Activated CD4-positive, alpha-beta T cell treated with anti-CD3 and anti-CD28 coated beads for 48 hours (primary cell): Measurements from ENCODE around the gene OR2T27.
"Not testable (repeated sequence)": the region's sequence is repeated elsewhere in the genome, so short reads cannot be mapped to it uniquely, and the experiment has no call there.

Experiments used
- DNase-seq: peaks from one replicate; pipeline ENCODE4 v3.0.0-alpha.2; 2020

Gene OR2T27

DNA sequence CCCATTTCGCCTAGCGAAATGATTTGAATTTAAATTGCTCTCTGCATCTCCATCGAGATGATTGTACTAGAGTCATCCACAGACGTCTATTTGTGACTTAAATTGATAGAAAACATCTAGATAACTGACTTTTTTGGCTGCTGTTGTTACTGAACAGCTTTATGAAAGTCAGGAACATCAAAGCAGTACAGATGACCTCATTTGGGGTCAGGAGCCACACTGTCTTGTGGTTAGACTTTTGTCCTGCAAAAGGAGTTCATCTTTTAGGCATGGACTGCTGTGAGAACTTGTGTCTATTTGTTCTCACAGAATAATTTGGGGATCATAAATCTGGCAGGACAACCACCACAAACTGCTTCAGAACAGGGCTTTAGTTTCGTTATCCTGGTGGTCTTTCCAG is 15.7 kb downstream of the OR2T27 start:
- not testable (repeated sequence) for DNase-seq

DNA sequence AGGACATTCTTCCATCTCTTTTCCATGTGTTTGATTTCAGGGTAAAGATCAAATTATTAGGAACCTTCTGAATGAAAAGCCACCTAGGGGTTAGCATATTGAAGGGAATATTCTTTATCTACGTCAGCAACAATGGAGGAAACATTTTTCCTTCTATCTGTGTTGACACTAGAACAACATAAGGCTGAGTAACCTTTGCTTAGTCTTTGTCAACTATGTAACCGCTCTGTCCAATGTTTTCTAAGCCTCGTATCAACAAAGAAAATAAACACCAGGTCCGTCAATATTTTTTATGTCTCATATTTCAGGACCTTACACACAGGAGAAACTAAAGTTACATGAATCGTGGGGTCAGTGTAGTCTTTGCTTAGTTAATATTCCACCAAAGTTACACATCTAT is 18.7 kb downstream of the OR2T27 start:
- DNase-seq = not testable (repeated sequence)

DNA sequence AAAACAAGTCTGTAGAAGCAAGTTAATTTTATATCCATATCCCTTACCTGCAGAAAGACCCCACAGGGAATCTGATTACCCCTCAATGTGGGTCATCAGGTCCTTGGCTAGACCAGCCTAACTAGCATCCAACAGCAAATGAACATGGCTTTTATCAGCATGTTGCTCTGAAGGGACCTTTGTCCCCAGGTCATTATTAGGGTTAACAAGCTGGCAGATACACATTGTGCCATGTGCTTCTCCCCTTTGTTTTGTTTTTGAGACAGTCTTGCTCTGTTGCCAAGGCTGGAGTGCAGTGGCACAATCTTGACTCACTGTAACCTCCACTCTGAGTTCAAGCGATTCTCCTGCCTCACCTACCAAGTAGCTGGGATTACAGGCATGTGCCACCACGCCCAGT is 20.3 kb downstream of the OR2T27 start, which contains the start of gene OR2T11:
Gene OR2T11 (minus strand): TSS at position 101 of the 400 bp plus-strand sequence. CDS start 7,963 bp downstream, outside the sequence.
- not testable (repeated sequence) for DNase-seq

DNA sequence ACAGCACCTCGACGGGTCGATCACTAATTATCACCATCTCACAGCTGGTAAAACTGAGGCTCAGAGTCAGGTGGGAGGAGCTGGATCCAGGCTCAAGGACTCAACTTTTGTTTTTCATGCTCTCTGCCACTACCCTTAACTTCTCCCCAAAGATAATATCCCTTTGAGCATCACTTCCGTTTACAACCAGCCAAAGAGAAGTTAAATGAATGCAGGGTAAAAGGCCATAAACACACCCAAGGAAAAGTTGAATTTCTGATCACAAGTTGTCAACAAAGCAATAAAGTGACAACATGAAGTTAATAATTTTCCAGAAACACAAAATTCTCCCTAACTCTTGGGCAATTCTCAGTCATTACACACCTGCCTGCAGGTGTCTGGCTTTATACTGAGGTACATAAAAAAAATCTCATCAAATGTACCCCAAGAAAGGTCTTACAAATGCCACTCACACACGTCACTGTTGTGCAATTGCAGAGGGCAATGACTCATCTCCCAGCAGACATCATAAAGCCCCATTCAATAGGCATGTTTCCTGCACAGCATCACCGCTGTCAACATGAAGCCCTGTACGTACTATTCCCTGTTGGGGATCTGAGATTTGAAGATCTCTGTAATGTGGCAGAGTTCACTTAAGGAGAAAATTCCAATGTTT is 23.8 kb downstream of the OR2T27 start:
- no peak for DNase-seq

DNA sequence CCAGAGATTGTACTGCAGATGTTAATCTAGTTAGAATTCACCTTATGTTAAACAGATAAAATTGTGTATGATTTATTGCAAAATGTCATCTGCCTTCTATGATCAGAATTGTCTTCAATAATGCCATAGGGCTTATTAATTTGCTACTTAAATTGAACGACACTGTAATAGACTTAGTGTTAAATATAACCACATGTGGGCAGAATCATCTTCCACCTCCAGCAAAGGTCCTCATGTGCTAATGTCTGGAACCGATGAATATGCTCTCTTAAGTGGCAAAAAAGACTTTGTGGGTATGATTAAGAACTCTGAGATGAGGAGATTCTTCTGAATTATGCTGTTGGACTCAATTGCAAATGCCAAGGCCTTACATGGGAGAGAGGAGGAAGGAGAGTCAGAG is 24.8 kb downstream of the OR2T27 start:
- DNase-seq = no peak

DNA sequence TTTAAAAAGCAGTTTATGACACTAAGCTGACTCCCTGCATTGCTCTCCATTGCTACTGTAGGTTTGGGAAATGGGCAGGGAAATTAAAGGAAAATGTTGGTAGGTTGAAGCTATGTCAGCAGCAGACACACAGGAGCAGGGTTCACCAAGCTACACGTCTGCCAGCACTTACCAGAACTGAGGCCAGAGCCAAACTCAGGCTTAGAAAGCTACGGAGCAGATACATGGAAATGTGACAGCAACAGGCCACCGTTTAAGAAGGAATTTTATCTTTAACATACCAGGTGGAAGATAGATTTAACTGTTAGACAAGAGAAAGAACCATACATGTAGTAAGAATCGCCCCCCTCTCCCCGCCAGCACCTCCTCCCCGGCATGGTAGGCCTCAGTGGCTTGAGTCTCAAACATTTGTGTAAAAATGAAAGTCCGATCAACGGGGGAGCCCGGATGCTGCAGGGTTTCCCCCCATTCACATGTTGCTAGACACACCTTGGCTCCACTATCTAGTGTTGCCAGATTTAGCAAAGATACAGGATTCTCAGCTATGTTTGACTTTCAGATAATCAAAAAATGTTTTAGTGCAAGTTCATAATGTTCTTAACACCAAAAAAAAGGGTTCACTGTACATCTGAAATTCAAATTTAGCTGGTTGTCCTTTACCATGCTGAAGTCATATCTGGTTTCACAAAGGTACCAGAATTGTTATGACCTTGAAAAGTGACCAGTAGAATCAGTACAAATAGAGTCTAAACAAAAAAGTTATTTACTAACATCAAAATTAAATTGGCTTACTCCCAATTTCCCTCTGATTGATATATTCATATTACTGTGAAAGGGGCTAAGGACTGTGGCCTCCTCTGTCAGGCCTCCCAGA is 27.1 kb downstream of the OR2T27 start:
- no peak for DNase-seq

DNA sequence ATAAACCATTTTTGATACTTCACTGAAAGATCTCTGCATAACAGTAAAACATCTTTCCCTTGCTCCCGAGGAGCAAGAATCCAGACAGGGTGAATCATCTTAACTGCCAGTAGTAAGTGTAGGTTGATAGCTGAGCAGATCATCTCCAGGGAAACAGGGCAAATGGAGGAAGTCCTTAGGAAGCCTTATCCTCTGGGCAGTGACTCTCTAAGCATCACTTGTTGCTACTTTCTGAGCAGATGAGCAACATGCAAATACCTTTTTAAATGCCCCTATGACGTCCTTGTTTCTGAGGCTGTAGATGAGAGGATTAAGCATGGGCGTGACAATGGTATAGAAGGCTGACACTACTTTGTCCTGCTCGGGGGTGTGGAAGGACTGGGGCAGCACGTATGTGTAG is 29.4 kb downstream of the OR2T27 start:
- no peak for DNase-seq

DNA sequence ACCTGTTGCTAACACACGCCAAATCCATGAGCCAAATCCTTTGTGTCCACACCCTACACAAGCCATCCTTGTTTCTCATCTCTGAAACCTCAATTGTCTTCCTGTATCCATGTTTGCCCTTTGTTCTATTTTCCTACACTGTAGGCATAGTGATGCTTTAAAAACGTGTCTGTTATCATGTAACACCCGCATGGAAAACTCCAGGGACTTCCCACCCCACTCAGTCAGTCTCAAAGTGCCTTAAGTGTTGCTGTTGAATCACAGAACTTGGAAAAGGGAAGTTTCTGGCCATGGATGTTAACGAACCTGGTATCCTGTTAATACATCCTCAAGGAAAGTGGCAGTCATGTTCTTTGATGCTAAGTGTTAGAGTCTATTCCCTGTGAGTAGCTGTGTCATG is 30.2 kb downstream of the OR2T27 start:
- no peak for DNase-seq

DNA sequence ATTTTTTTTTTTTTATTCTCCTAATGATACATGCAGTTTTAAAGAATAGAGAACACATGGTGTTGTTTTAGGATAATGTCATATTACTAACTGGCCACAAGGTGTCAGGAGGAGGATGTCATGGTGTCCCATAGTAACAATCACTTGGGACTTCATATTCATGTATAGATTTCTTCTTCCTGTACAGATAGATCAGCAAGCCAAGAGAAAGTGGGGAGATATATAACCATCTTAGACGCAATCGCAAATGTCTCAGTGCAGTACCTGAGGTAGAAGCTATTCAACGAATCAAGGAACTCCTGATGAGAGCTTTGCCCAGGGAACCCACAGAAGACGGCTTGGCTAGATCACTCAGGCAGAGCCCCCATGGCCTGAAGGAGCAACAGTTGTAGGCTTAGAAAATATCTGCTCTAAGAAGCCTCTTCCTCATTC is 32.7 kb downstream of the OR2T27 start:
- no peak for DNase-seq

DNA sequence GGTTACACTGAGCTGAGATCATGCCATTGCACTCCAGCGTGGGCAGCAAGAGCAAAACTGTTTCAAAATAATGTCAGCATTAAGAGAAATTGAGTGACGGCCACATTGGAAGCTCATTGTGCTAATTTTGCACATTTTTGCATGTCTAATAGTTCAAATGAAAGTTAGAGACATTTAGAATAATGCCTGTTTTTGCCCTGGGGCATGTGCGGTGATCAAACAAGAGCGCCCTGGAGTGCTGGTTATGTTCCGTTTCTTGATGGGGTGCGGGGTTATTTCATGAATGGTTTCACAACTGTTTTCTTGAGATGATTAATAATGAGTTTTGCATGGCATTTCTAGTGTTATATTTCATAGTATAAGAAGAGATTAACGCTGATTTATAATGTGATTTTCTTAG is 33.6 kb downstream of the OR2T27 start:
- DNase-seq = no peak

DNA sequence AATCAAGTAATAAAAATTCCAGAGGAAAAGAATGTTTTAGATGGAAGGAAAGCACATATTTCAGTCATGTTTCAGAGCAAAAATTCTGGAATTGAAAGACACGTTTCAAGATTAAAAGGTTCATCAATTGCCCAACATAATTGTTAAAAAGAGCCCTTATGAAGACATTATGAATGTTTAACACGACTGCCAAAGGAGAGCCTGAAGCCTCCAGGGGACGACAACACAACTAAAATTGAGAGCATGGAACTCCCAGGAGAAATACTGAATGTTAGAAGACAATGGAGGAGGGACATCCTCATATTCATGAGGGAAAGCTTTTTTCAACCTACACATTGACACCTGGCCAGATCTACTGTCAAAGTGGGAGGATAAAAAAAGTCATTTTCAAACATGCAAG is 36.5 kb downstream of the OR2T27 start:
- DNase-seq = peak; percentile 75

DNA sequence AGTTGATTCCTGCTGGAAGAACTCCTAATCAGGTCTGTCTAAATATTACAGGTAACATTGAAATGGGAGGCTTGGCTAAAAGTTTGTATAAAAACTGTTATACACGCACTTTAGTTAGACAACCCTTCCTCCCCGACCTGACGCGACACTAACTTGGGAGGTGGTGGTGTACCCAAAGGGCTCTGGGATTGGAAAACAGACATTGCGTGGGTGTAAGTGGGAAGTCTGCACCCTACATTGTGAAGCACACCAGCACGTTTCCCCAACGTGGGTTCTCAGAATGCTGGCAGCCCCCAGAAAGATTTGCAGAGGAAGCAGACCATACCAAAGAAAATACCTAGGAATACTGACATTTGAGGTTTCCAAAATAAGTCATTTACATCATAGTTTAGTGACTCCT is 37.2 kb downstream of the OR2T27 start:
- no peak for DNase-seq

DNA sequence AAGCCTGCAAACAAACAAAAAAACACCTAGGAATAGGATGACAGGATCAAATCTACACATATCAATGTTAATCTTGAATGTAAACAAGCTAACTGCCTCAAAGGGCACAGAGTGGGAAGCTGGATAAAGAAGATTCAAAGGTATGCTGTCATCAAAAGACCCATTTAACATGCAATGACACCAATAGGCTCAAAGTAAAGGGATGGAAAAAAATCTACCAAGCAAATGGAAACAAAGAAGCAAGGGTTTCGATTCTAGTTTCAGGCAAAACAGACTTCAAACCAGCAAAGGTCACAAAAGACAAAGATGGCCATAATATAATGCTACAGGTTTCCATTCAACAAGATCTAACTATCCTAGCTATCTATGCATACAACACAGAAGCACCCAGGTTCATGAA is 41.6 kb downstream of the OR2T27 start:
- DNase-seq = no peak

DNA sequence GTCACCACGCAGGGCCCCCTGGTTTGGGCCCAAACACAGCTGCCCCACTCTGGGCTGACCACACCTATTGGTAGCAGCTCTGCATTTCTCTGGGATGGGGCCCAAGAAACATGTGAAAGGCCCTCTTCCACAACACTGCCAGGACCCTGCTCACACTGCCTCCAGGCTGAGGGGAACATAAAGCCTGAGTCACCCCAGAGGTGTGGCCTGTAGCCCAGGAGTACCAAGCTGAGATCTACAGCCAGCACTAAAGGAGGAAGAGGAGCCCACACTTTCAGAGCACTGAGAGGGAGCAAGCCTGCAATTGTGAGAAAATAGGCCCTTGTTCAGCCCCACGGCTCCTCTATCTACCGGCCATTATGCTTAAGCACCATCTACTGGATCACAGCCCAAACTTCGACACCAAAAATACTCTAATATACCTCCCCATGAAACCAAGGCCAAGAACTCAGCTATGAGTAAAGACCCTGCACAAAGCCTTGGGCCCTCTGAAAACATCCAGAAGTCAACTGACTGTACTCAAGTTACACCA is 43.4 kb downstream of the OR2T27 start:
- peak; percentile 57 for DNase-seq

DNA sequence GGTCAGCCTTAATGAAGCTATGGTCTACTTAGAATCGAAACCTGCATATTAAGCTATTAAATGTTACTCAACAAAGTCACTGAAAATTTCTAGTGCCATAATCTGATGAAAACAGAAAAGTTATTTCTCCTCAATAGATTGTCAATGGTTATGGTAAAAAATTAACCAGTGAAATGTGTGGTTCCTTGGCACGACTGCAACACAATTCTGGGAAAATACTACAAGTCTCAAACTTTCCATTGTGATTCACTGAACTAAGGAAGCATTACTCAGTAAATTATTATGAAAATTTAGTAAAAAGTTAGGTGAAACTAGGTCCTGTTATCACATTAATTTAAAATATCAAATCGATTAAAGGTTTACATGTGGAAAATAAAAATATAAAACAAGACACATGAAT is 45.0 kb downstream of the OR2T27 start:
- no peak for DNase-seq
